ENCODE data around the gene DNAAF8. TPM values are rescaled to one million over a fixed set of nuclear protein-coding genes. Genes with fewer than 3 reads are reported as not detected.

The DNAAF8 gene
- polyA plus RNA-seq, 1 donor from 2014 or later: 3.4 TPM

GRCh38 chr16:4685292-4685691 lies 49.0 kb upstream of the DNAAF8 start:
- TF ChIP-seq EP300 (conservative IDR thresholded peaks at IDR 0.05; ENCODE audit: poor library complexity, severe bottlenecking): no peak
- no peak for TF ChIP-seq CTCF (IDR thresholded peaks at IDR 0.05; ENCODE audit: poor library complexity, severe bottlenecking)
- TF ChIP-seq RAD21 (conservative IDR thresholded peaks at IDR 0.05): no peak
- TF ChIP-seq MXI1 (conservative IDR thresholded peaks at IDR 0.05; ENCODE audit: poor library complexity, severe bottlenecking): no peak
- TF ChIP-seq EZH2 (IDR thresholded peaks at IDR 0.05; ENCODE audit: borderline replicate concordance, insufficient read depth, low read length, poor library complexity, severe bottlenecking): no peak
- TF ChIP-seq SMC3 (conservative IDR thresholded peaks at IDR 0.05; ENCODE audit: poor library complexity): no peak
- TF ChIP-seq TAF1 (IDR thresholded peaks at IDR 0.05; ENCODE audit: low read depth): no peak
- TF ChIP-seq REST (IDR thresholded peaks at IDR 0.05; ENCODE audit: borderline replicate concordance): no peak
- no peak for TF ChIP-seq POLR2AphosphoS5 (IDR thresholded peaks at IDR 0.05)
- no peak overlapping the region for H3K4me3 ChIP-seq (ENCODE audit: low read length)
- no peaks in the 10 kb centered on the region for H3K9me2 ChIP-seq (ENCODE audit: insufficient read depth, low read length)
- no peaks in the 10 kb centered on the region for H4K20me1 ChIP-seq (ENCODE audit: insufficient read depth)
- H3K4me2 ChIP-seq (ENCODE audit: low read length): no peak overlapping the region
- no peak overlapping the region for H2AFZ ChIP-seq (ENCODE audit: low read depth, low read length)
- no peaks in the 10 kb centered on the region for H3K27me3 ChIP-seq (ENCODE audit: insufficient read depth, low read depth, low read length)
- no peak overlapping the region for H3K27ac ChIP-seq (ENCODE audit: low read length)
- H3K9me3 ChIP-seq (ENCODE audit: low read length): no peaks in the 10 kb centered on the region
- no peak overlapping the region for H3K9ac ChIP-seq (ENCODE audit: low read length)
- no peaks in the 10 kb centered on the region for H3K79me2 ChIP-seq (replicated peaks; ENCODE audit: insufficient read depth, low read length)
- H3F3A ChIP-seq (ENCODE audit: insufficient read depth, low read length, poor library complexity, severe bottlenecking): no peaks in the 10 kb centered on the region
- H3K36me3 ChIP-seq (ENCODE audit: insufficient read depth, low read length): no peaks in the 10 kb centered on the region

GRCh38 chr16:4685776-4686496 lies 48.4 kb upstream of the DNAAF8 start:
- H3K9me2 ChIP-seq (ENCODE audit: insufficient read depth, low read length): no peaks in the 10 kb centered on the region
- no peak overlapping the region for H3K9ac ChIP-seq (ENCODE audit: low read length)
- no peaks in the 10 kb centered on the region for H4K20me1 ChIP-seq (ENCODE audit: insufficient read depth)
- TF ChIP-seq POLR2AphosphoS5 (IDR thresholded peaks at IDR 0.05): no peak
- no peak for TF ChIP-seq TAF1 (IDR thresholded peaks at IDR 0.05; ENCODE audit: low read depth)
- TF ChIP-seq EP300 (conservative IDR thresholded peaks at IDR 0.05; ENCODE audit: poor library complexity, severe bottlenecking): no peak
- no peak for TF ChIP-seq MXI1 (conservative IDR thresholded peaks at IDR 0.05; ENCODE audit: poor library complexity, severe bottlenecking)
- TF ChIP-seq RAD21 (conservative IDR thresholded peaks at IDR 0.05): no peak
- no peak for TF ChIP-seq EZH2 (IDR thresholded peaks at IDR 0.05; ENCODE audit: borderline replicate concordance, insufficient read depth, low read length, poor library complexity, severe bottlenecking)
- no peak for TF ChIP-seq CTCF (IDR thresholded peaks at IDR 0.05; ENCODE audit: poor library complexity, severe bottlenecking)
- TF ChIP-seq SMC3 (conservative IDR thresholded peaks at IDR 0.05; ENCODE audit: poor library complexity): no peak
- TF ChIP-seq REST (IDR thresholded peaks at IDR 0.05; ENCODE audit: borderline replicate concordance): no peak
- H3K79me2 ChIP-seq (replicated peaks; ENCODE audit: insufficient read depth, low read length): no peaks in the 10 kb centered on the region
- H3K36me3 ChIP-seq (ENCODE audit: insufficient read depth, low read length): no peaks in the 10 kb centered on the region
- H2AFZ ChIP-seq (ENCODE audit: low read depth, low read length): no peak overlapping the region
- no peak overlapping the region for H3K4me2 ChIP-seq (ENCODE audit: low read length)
- H3K9me3 ChIP-seq (ENCODE audit: low read length): no peaks in the 10 kb centered on the region
- H3K4me3 ChIP-seq (ENCODE audit: low read length): no peak overlapping the region
- H3K27ac ChIP-seq (ENCODE audit: low read length): no peak overlapping the region
- no peaks in the 10 kb centered on the region for H3K27me3 ChIP-seq (ENCODE audit: insufficient read depth, low read depth, low read length)
- H3F3A ChIP-seq (ENCODE audit: insufficient read depth, low read length, poor library complexity, severe bottlenecking): no peaks in the 10 kb centered on the region
